H1 (cell line): ENCODE data around the gene UNC5B. TPM values are rescaled to one million over a fixed set of nuclear protein-coding genes. Genes with fewer than 3 reads are reported as not detected.

ENCODE experiments used
- CTCF ChIA-PET: fragments of 300-600 bp; sonication (Branson Sonifier 250); formaldehyde crosslinking; loops from one replicate; lab custom pipeline; 2021; ENCODE audit not compliant: partially characterized antibody; lab: Charles Lee
- POLR2A ChIA-PET: fragments of 300-600 bp; sonication (Branson Sonifier 250); formaldehyde crosslinking; loops from one replicate; lab custom pipeline; 2021; ENCODE audit warnings: inconsistent platforms; ENCODE audit not compliant: partially characterized antibody; lab: Charles Lee
- DNase-seq, 2 experiments: peaks; one replicate each; pipeline versions ENCODE4 v3.0.0 to v3.0.0-alpha.2; 2010 to 2022; ENCODE audit warnings: low spot score in 2 of 2, low read depth in 1 of 2, mixed read lengths in 1 of 2
- FAIRE-seq: peaks from 2 replicates; lab custom pipeline; 2011; peaks lifted over from hg19 to GRCh38; lab: Jason Lieb, UNC
- H2AFZ ChIP-seq: 2 replicates; pipeline ENCODE4 v1.8.1; 2012; ENCODE audit warnings: low read length, inconsistent platforms
- H2AK5ac ChIP-seq: 2 replicates; pipeline ENCODE4 v1.6.1; 2013; ENCODE audit warnings: low read depth, low read length
- H2BK120ac ChIP-seq: replicated peaks from 2 replicates; pipeline ENCODE3; 2013; ENCODE audit warnings: low read depth, low read length, inconsistent platforms
- H2BK12ac ChIP-seq: 2 replicates; pipeline ENCODE4 v1.6.1; 2013; ENCODE audit warnings: low read depth, low read length
- H2BK15ac ChIP-seq: 2 replicates; pipeline ENCODE4 v1.6.1; 2013; ENCODE audit warnings: low read length
- H2BK20ac ChIP-seq: 2 replicates; pipeline ENCODE4 v1.6.1; 2013; ENCODE audit warnings: low read length
- H2BK5ac ChIP-seq: 2 replicates; pipeline ENCODE4 v1.6.1; 2013; ENCODE audit warnings: low read depth, low read length
- H3K14ac ChIP-seq: 2 replicates; pipeline ENCODE4 v1.6.1; 2013; ENCODE audit warnings: inconsistent platforms; ENCODE audit not compliant: insufficient read length
- H3K18ac ChIP-seq: 2 replicates; pipeline ENCODE4 v1.6.1; 2013; ENCODE audit warnings: low read length; ENCODE audit errors: extremely low read depth
- H3K23ac ChIP-seq: 2 replicates; pipeline ENCODE4 v1.6.1; 2013; ENCODE audit warnings: inconsistent platforms; ENCODE audit not compliant: insufficient read length
- H3K23me2 ChIP-seq: 2 replicates; pipeline ENCODE4 v1.6.1; 2013; ENCODE audit warnings: low read depth, low read length
- H3K27ac ChIP-seq: 2 replicates; pipeline ENCODE4 v1.6.1; 2011; ENCODE audit warnings: low read depth, low read length, inconsistent platforms
- H3K27me3 ChIP-seq, 4 experiments: replicated peaks in 1 of 4; 1 replicate in 1 of 4; 2 replicates in 3 of 4; pipeline versions ENCODE4 v1.6.1 to v1.8.1; 2011 to 2013; ENCODE audit warnings: low read length in 3 of 4, mild to moderate bottlenecking in 3 of 4, inconsistent platforms in 2 of 4, mixed read lengths in 2 of 4, moderate library complexity in 1 of 4; ENCODE audit not compliant: control insufficient read depth in 3 of 4, insufficient read depth in 3 of 4; ENCODE audit errors: extremely low read depth in 1 of 4
- H3K36me3 ChIP-seq, 4 experiments: 2 replicates each; pipeline versions ENCODE4 v1.6.1 to v1.8.1; 2011 to 2013; ENCODE audit warnings: mild to moderate bottlenecking in 4 of 4, low read length in 3 of 4, moderate library complexity in 2 of 4, control low read depth in 1 of 4, inconsistent platforms in 1 of 4; ENCODE audit not compliant: insufficient read depth in 4 of 4, control insufficient read depth in 2 of 4
- H3K4ac ChIP-seq: replicated peaks from 2 replicates; pipeline ENCODE3; 2013; ENCODE audit warnings: low read length, low read depth, mixed read lengths, inconsistent platforms; ENCODE audit not compliant: insufficient read length
- H3K4me1 ChIP-seq, 4 experiments: replicated peaks in 1 of 4; 1 replicate in 1 of 4; 2 replicates in 3 of 4; pipeline versions ENCODE4 v1.6.1 to v1.8.1; 2011 to 2013; ENCODE audit warnings: low read length in 3 of 4, inconsistent platforms in 2 of 4, mixed read lengths in 1 of 4; ENCODE audit not compliant: insufficient read depth in 4 of 4, control insufficient read depth in 3 of 4
- H3K4me2 ChIP-seq, 2 experiments: 2 replicates each; pipeline versions ENCODE4 v1.6.1 to v1.8.1; 2011 to 2013; ENCODE audit warnings: low read depth in 2 of 2, low read length in 2 of 2, control low read depth in 1 of 2, inconsistent platforms in 1 of 2, mild to moderate bottlenecking in 1 of 2; ENCODE audit not compliant: insufficient read depth in 1 of 2
- H3K4me3 ChIP-seq, 4 experiments: fragments of 200-600, 300-600 bp in 1 of 4; sonication (generic), shearing (Covaris generic), sonication (Bioruptor Twin) in 1 of 4; 2 replicates each; pipeline versions ENCODE4 v1.5.1 to v1.8.1; 2011 to 2016; ENCODE audit warnings: low read length in 4 of 4, low read depth in 3 of 4, control low read depth in 2 of 4, inconsistent platforms in 2 of 4, mild to moderate bottlenecking in 2 of 4, mixed read lengths in 1 of 4, moderate library complexity in 1 of 4; ENCODE audit not compliant: insufficient read depth in 2 of 4; ENCODE audit errors: extremely low read depth in 1 of 4
- H3K56ac ChIP-seq: replicated peaks from 2 replicates; pipeline ENCODE3; 2013; ENCODE audit warnings: low read depth, mild to moderate bottlenecking, mixed read lengths, low read length, inconsistent platforms; ENCODE audit not compliant: insufficient read length
- H3K79me1 ChIP-seq: 2 replicates; pipeline ENCODE4 v1.6.1; 2013; ENCODE audit warnings: low read depth, low read length, control low read depth
- H3K79me2 ChIP-seq, 2 experiments: 2 replicates each; pipeline versions ENCODE4 v1.6.1 to v1.8.1; 2012 to 2013; ENCODE audit warnings: low read length in 2 of 2, mild to moderate bottlenecking in 2 of 2, inconsistent platforms in 1 of 2; ENCODE audit not compliant: insufficient read depth in 2 of 2, control insufficient read depth in 1 of 2
- H3K9ac ChIP-seq, 4 experiments: replicated peaks in 1 of 4; 1 replicate in 1 of 4; 2 replicates in 3 of 4; pipeline versions ENCODE4 v1.6.1 to v1.8.1; 2011 to 2013; ENCODE audit warnings: low read depth in 3 of 4, low read length in 3 of 4, control low read depth in 2 of 4, mild to moderate bottlenecking in 2 of 4, moderate library complexity in 2 of 4, inconsistent platforms in 1 of 4; ENCODE audit errors: extremely low read depth in 1 of 4
- H3K9me3 ChIP-seq, 2 experiments: 2 replicates each; pipeline versions ENCODE4 v1.6.1 to v1.8.1; 2012 to 2013; ENCODE audit warnings: mild to moderate bottlenecking in 2 of 2, moderate library complexity in 2 of 2, control low read depth in 1 of 2, inconsistent platforms in 1 of 2, low read depth in 1 of 2, low read length in 1 of 2, mixed read lengths in 1 of 2; ENCODE audit not compliant: insufficient read depth in 2 of 2
- H4K20me1 ChIP-seq, 2 experiments: replicated peaks in 1 of 2; 2 replicates each; pipeline versions ENCODE3 to v1.8.1; 2011 to 2013; ENCODE audit warnings: inconsistent platforms in 2 of 2, low read length in 2 of 2, mild to moderate bottlenecking in 1 of 2; ENCODE audit not compliant: insufficient read depth in 2 of 2, control insufficient read depth in 1 of 2
- H4K5ac ChIP-seq: 2 replicates; pipeline ENCODE4 v1.6.1; 2013; ENCODE audit warnings: low read length, low read depth, mixed read lengths, inconsistent platforms; ENCODE audit not compliant: insufficient read length
- H4K8ac ChIP-seq: 2 replicates; pipeline ENCODE4 v1.8.0; 2013; ENCODE audit warnings: mild to moderate bottlenecking, moderate library complexity, low read length, inconsistent platforms; ENCODE audit not compliant: insufficient read depth; ENCODE audit errors: extremely low read depth
- H4K91ac ChIP-seq: replicated peaks from 2 replicates; pipeline ENCODE3; 2013; ENCODE audit warnings: low read length, mixed read lengths, inconsistent platforms; ENCODE audit not compliant: insufficient read length
- CBX8 ChIP-seq: fragments of 300-800, 300-1000 bp; sonication (generic); IDR thresholded peaks from 2 replicates; pipeline ENCODE4 v1.7.1; 2016; ENCODE audit warnings: low read depth, low read length, borderline replicate concordance
- GABPA ChIP-seq: IDR thresholded peaks from 2 replicates; pipeline ENCODE4 v1.6.1; 2011; ENCODE audit warnings: mild to moderate bottlenecking, low read length, moderate library complexity, borderline replicate concordance; ENCODE audit not compliant: insufficient read depth
- GTF2F1 ChIP-seq: IDR thresholded peaks from 2 replicates; pipeline ENCODE4 v1.6.1; 2012; ENCODE audit warnings: low read depth, low read length, improper control_type of control experiment, borderline replicate concordance
- WGBS, 2 experiments: shearing (Covaris generic) in 1 of 2; methylation state at CpG; one replicate each; pipeline versions ENCODE4 v1.1.6 to v1.1.7; 2013 to 2015; ENCODE audit warnings: low lambda C conversion rate in 2 of 2, mixed read lengths in 2 of 2, inconsistent platforms in 1 of 2, low coverage in 1 of 2, missing lambda C conversion rate in 1 of 2; ENCODE audit not compliant: insufficient replicate concordance in 2 of 2, insufficient coverage in 1 of 2, insufficient read length in 1 of 2; ENCODE audit errors: extremely low coverage in 1 of 2, missing lambda C conversion rate in 1 of 2; 5-methylcytosine and 5-hydroxymethylcytosine counted together
- polyA plus RNA-seq, 7 experiments: library from polyadenylated mRNA; depleted of rRNA in 3 of 7; stranded (reverse) in 5 of 7; unstranded in 2 of 7; fragments of >200 nt in 5 of 7; fragments of 200-250 nt in 2 of 7; gene quantifications; 1 replicate in 5 of 7; 2 replicates in 1 of 7; 4 replicates in 1 of 7; pipeline versions ENCODE4 v1.2.1 to v1.2.3, GENCODE V29; 2011 to 2013; ENCODE audit warnings: missing spikeins in 2 of 7, mixed read lengths in 2 of 7
- total RNA-seq: library from RNA; stranded (reverse); fragmentation: NEBNext Ultra II Directional; extraction: Animal tissue kit (Norgen Biotek cat#: 25700); gene quantifications from 2 replicates; pipeline ENCODE4 v1.2.1, GENCODE V29; 2021

The UNC5B gene
- total and polyA plus RNA-seq, 2 of the 8 experiments (the other 6 are each of a cell fraction or from before 2014, with no cell fraction given), result 27.9 to 31.8 TPM

GRCh38 chr10:71209352-71209715 is 3.0 kb upstream of the UNC5B start:
- DNase-seq, result no peak
- FAIRE-seq, result no peak
- H2BK5ac ChIP-seq, result no peak overlapping the region
- H3K4me1 ChIP-seq, result peaks cover under 1 to 25% (median 6%) of the 10 kb centered on the region in 4 experiments; a peak in 6 of 7 replicates
- TF ChIP-seq CBX8 (no peak), GTF2F1 (no peak), GABPA (no peak)
- POLR2A ChIA-PET, result interaction anchor here (0.8 to 1.2 kb wide), 2 partner anchors 8 to 10 kb away, joined by 3 read pairs; no protein-coding TSS in a partner anchor
- H3K79me1 ChIP-seq, result no peaks in the 10 kb centered on the region
- H2BK12ac ChIP-seq, result no peak overlapping the region; the same call in 1 of the 2 replicates
- no peaks in the 10 kb centered on the region for H3K36me3 ChIP-seq
- no peak overlapping the region for H3K14ac ChIP-seq
- H3K9me3 ChIP-seq, result no peaks in the 10 kb centered on the region
- no peak overlapping the region for H2BK15ac ChIP-seq
- H2BK120ac ChIP-seq, result no peak overlapping the region
- H2BK20ac ChIP-seq, result no peak overlapping the region
- peak overlapping the region in 1 of 2 experiments; percentile 61; a peak in 1 of 4 replicates for H3K4me2 ChIP-seq
- no peak overlapping the region for H4K8ac ChIP-seq
- no peak overlapping the region for H3K23ac ChIP-seq
- no peak overlapping the region for H3K27ac ChIP-seq
- H3K23me2 ChIP-seq, result peaks cover 19% of the 10 kb centered on the region; the same call in 1 of the 2 replicates
- no peak overlapping the region for H3K56ac ChIP-seq
- H2AK5ac ChIP-seq, result no peak overlapping the region
- CTCF ChIA-PET, result interaction anchor here (0.6 to 7.3 kb wide), 32 partner anchors 11 to 406 kb away, joined by 3 to 58 read pairs (median 4); no protein-coding TSS in a partner anchor
- H3K9ac ChIP-seq, result no peak overlapping the region
- H2AFZ ChIP-seq, result no peak overlapping the region
- no peak overlapping the region for H4K5ac ChIP-seq
- no peak overlapping the region; the same call in 1 of the 2 replicates for H3K18ac ChIP-seq
- H3K4me3 ChIP-seq, result peak overlapping the region in 1 of 4 experiments; percentile 46; a peak in 1 of 8 replicates
- H4K20me1 ChIP-seq, result peaks cover 1 to 3% of the 10 kb centered on the region in 2 experiments
- H3K27me3 ChIP-seq, result peaks cover 1 to 27% (median 21%) of the 10 kb centered on the region in 4 experiments
- H4K91ac ChIP-seq, result no peak overlapping the region
- WGBS, 2 experiments, result 48% methylated on average over 4 of the region's 4 CpGs; no CpG with 5 or more reads in 1 of the 2 experiments
- peaks cover 0 to 14% of the 10 kb centered on the region in 2 experiments; a peak in 3 of 4 replicates for H3K79me2 ChIP-seq
- no peak overlapping the region for H3K4ac ChIP-seq
